Measurements from ENCODE around the gene HOXA6.

GRCh38 chr7:27168265-27168947 is 20.8 kb upstream of the HOXA6 start:
- TF ChIP-seq CTCF (IDR thresholded peaks at IDR 0.05) (no peak), REST (IDR thresholded peaks at IDR 0.05; ENCODE audit: insufficient read depth in 1 of 2, low read depth in 2 of 2, low read length in 1 of 2) (no peak), SIN3A (IDR thresholded peaks at IDR 0.05; ENCODE audit: borderline replicate concordance, insufficient read depth, low read depth, low read length) (no peak), POLR2AphosphoS5 (IDR thresholded peaks at IDR 0.05; ENCODE audit: low read depth, low read length) (no peak), TCF7L2 (IDR thresholded peaks at IDR 0.05; ENCODE audit: low read depth, low read length) (no peak)

Data from Panc1 (cell line).